IPS-15b (cell line): ENCODE measurements around the gene MTERF2.
A peak's percentile ranks its signal among the peaks of the same experiment; 100 is the strongest.
"Not testable (repeated sequence)": the region's sequence is repeated elsewhere in the genome, so short reads cannot be mapped to it uniquely, and the experiment has no call there.

Experiments
- H3K27me3 ChIP-seq: one replicate; pipeline ENCODE4 v1.6.1; 2013; ENCODE audit warnings: low read length; ENCODE audit not compliant: control insufficient read depth, insufficient read depth
- H3K36me3 ChIP-seq: one replicate; pipeline ENCODE4 v1.6.1; 2013; ENCODE audit warnings: low read length; ENCODE audit not compliant: control insufficient read depth, insufficient read depth
- H3K4me1 ChIP-seq: one replicate; pipeline ENCODE4 v1.6.1; 2013; ENCODE audit warnings: mild to moderate bottlenecking, low read length; ENCODE audit not compliant: control insufficient read depth, insufficient read depth
- H3K4me3 ChIP-seq: one replicate; pipeline ENCODE4 v1.5.1; 2013; ENCODE audit warnings: low read depth, low read length
- H3K9ac ChIP-seq: one replicate; pipeline ENCODE4 v1.6.1; 2013; ENCODE audit warnings: low read depth, mild to moderate bottlenecking, low read length
- H3K9me3 ChIP-seq: one replicate; pipeline ENCODE4 v1.6.1; 2013; ENCODE audit warnings: mild to moderate bottlenecking, low read length; ENCODE audit not compliant: control insufficient read depth, insufficient read depth

MTERF2 gene

DNA sequence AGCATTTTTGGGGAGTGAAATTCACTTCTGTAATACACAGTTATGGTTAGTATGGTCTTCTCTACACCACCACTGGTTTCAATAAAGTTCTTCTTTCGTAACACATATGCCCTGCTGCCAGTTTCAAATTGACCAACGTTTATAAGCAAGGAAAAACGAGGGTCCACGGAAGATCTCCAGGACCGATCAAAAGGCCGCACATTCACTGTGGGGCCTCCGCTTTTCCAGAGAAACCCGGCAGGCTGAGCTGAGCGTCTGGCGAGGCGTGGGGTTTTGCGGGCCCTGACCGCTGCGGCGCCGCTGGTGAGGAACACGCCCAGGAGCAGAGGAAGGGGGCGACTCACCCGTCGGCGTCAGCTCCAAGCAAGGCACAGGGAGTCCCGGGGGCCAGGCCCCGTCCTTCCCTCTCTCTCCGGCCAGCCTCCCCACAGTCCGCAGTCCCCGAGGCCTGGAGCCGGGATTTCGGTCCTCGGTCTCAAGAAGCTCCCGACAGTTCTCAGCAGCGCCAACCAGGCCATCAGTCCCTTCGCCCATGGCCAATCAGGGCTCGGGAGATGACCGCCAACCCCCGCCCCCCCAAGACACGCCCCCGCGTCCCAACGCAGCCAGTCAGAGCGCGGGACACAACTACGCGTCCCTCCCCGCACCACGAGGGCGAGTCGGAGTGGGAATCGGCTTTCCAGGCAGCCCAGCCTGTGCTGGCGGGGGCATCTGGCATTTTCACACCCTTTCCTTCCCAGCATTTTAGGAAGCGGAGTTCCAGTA, at the start of gene MTERF2:
Gene MTERF2, minus strand, starts transcription at position 522 of the 765 bp plus-strand sequence. CDS start 8,432 bp downstream, outside the sequence.
- Histone ChIP-seq H3K4me3 (peak within 1 kb of the TSS; percentile 80), H3K9ac (peak within 1 kb of the TSS; percentile 66), H3K4me1 (peaks cover 9% of the 10 kb centered on the region), H3K27me3 (peaks cover 11% of the 10 kb centered on the region), H3K9me3 (no peaks in the 10 kb centered on the region), H3K36me3 (no peaks in the 10 kb centered on the region)

DNA sequence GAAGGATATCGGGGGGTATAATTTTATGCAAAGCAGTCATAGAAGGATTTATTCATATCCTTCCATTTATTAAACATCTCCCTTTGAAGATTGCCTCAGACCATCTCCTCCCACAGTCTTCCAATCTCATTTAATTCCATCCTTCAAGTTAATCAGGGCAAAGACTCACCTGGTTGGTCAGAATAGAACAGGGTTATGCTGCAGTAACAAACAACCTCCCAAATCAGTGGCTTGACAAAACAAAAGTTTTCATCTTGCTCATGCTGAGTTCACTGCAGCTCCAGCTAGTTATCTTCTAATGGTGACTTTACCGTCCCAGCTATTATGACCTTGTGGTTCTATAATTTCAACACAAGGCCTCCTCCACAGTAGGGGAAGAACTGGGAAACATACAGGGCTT, 48.8 kb upstream of the MTERF2 start:
- Histone ChIP-seq H3K27me3 (no peaks in the 10 kb centered on the region), H3K9ac (no peak overlapping the region), H3K4me3 (no peak overlapping the region), H3K9me3 (no peaks in the 10 kb centered on the region), H3K36me3 (no peaks in the 10 kb centered on the region), H3K4me1 (no peaks in the 10 kb centered on the region)

DNA sequence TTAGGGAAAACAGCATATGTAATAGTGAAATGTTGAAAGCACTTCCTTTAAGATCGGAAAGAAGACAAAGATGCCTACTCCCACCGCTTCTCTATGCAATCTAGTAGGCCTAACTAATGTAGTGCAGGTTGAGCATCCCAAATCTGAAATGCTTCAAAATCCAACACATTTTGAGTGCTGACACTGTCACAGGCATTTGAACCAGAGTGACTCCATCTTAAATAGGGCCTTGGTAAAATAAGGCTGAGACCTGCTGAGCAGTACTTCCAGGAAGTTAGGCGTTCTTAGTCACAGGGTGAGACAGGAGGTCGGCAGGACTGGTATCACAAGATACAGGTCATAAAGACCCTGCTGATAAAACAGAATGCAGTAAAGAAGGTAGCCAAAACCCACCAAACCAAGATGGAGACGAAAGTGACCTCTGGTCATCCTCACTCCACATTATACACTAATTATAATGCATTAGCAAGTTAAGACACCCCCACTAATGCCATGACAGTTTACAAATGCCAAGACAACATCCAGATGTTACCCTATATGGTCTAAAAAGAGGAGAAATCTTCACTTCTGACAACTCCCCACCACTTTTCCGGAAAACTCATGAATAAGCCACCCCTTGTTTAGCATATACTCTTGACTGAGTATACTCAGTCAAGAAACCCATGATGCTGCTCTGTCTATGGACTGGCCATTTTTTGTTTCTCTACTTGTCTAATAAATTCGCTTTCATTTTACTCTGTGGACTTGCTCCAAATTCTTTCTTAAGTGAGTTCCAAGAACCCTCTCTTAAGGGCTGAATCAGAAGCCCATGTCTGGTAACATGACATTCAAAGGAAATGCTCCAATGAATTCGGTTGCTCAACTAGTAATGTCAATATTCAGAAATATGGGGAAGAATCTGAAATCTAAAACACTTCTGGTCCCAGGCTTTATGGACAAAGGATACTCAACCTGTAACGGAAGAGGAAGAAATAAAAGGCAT, 47.1 kb upstream of the MTERF2 start:
- no peak overlapping the region for H3K4me3 ChIP-seq
- no peaks in the 10 kb centered on the region for H3K27me3 ChIP-seq
- H3K36me3 ChIP-seq, result no peaks in the 10 kb centered on the region
- no peak overlapping the region for H3K9ac ChIP-seq
- H3K9me3 ChIP-seq, result no peaks in the 10 kb centered on the region
- no peaks in the 10 kb centered on the region for H3K4me1 ChIP-seq

DNA sequence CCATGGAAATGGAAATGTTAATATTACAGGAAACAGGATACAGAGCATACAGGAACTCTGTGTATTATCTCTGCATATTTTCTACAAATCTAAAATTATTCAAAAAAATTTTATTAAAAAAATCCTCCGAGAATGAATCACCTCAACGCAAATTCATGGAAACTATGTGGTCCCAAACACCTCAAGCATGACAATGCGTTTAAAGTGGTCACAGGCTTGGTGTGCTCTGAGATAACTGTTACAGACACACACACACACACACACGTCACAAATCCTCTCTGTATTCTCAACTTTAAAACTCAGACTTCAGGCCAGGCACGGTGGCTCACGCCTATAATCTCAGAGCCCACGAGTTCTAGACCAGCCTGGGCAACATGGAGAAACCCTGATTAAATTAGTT, 45.3 kb upstream of the MTERF2 start:
- H3K9me3 ChIP-seq, result no peaks in the 10 kb centered on the region
- no peak overlapping the region for H3K4me3 ChIP-seq
- no peaks in the 10 kb centered on the region for H3K36me3 ChIP-seq
- no peaks in the 10 kb centered on the region for H3K4me1 ChIP-seq
- H3K27me3 ChIP-seq, result no peaks in the 10 kb centered on the region
- H3K9ac ChIP-seq, result no peak overlapping the region

DNA sequence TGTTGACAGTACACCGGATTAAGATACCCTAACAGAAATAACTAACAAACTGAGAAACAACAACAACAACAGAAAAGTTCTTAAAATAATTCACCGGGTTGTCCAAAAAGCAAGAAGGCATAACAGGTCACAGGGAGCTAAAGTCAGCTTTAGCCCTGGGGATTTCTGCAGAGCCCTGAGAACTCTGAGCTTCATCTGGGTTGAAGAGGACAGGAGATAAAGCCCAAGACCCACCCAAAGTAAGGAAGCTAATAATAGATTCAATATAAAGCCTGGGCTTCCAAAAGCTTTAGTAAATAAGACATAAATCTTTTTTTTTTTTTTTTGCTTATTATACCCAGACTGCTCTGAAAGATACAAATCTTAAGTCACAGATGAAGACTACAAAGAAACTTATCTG, 44.1 kb upstream of the MTERF2 start:
- Histone ChIP-seq H3K27me3 (no peaks in the 10 kb centered on the region), H3K9ac (no peak overlapping the region), H3K36me3 (no peaks in the 10 kb centered on the region), H3K9me3 (no peaks in the 10 kb centered on the region), H3K4me1 (no peaks in the 10 kb centered on the region), H3K4me3 (no peak overlapping the region)

- Histone ChIP-seq H3K27me3 (no peaks in the 10 kb centered on the region), H3K4me1 (peaks cover 2% of the 10 kb centered on the region), H3K36me3 (no peaks in the 10 kb centered on the region)
Measured at GRCh38 chr12:107029081-107029480, 42.1 kb upstream of the MTERF2 start.

GRCh38 chr12:107027636-107028053, 40.7 kb upstream of the MTERF2 start:
- H3K9me3 ChIP-seq, result no peaks in the 10 kb centered on the region
- peaks cover 2% of the 10 kb centered on the region for H3K4me1 ChIP-seq
- H3K36me3 ChIP-seq, result no peaks in the 10 kb centered on the region
- no peak overlapping the region for H3K9ac ChIP-seq
- no peaks in the 10 kb centered on the region for H3K27me3 ChIP-seq
- H3K4me3 ChIP-seq, result no peak overlapping the region

More at GRCh38 chr12:107029081-107029480, 42.1 kb upstream of the MTERF2 start:
- Histone ChIP-seq H3K4me3 (no peak overlapping the region), H3K9ac (no peak overlapping the region), H3K9me3 (no peaks in the 10 kb centered on the region)

GRCh38 chr12:107026806-107027635, 40.1 kb upstream of the MTERF2 start:
- Histone ChIP-seq H3K4me1 (peaks cover 2% of the 10 kb centered on the region), H3K27me3 (no peaks in the 10 kb centered on the region), H3K9me3 (no peaks in the 10 kb centered on the region), H3K4me3 (no peak overlapping the region), H3K9ac (no peak overlapping the region), H3K36me3 (no peaks in the 10 kb centered on the region)

- H3K4me3 ChIP-seq, H3K9me3 ChIP-seq, H3K9ac ChIP-seq, H3K36me3 ChIP-seq, H3K4me1 ChIP-seq, H3K27me3 ChIP-seq: not testable (repeated sequence)
Measured at GRCh38 chr12:107026356-107026755, 39.4 kb upstream of the MTERF2 start.

- Histone ChIP-seq H3K9ac (no peak overlapping the region), H3K4me1 (peaks cover 2% of the 10 kb centered on the region), H3K36me3 (no peaks in the 10 kb centered on the region), H3K9me3 (no peaks in the 10 kb centered on the region), H3K4me3 (no peak overlapping the region), H3K27me3 (no peaks in the 10 kb centered on the region)
Measured at GRCh38 chr12:107025671-107026070, 38.7 kb upstream of the MTERF2 start.

DNA sequence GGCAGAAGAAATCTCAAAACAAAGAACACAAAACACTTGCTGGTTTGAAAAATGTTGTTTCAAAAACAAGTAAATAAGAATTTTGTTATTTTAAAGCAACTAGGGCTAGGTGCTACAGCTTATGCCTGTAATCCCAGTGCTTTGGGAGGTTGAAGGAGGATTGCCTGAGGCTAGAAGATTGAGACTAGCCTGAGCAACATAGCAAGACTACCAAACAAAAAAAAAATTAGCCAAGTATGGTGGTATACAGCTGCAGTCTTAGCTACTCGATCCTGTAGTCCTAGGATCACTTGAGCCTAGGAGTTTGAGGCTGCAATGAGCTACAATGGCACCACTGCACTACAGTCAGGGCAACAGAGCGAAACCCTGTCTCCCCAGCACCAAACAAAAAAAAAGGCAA, 32.6 kb upstream of the MTERF2 start:
- Histone ChIP-seq H3K9me3 (no peaks in the 10 kb centered on the region), H3K9ac (no peak overlapping the region), H3K36me3 (peaks cover 4% of the 10 kb centered on the region), H3K4me1 (no peaks in the 10 kb centered on the region), H3K4me3 (no peak overlapping the region), H3K27me3 (no peaks in the 10 kb centered on the region)
